Measurements from ENCODE around the gene SLC2A10.

DNA sequence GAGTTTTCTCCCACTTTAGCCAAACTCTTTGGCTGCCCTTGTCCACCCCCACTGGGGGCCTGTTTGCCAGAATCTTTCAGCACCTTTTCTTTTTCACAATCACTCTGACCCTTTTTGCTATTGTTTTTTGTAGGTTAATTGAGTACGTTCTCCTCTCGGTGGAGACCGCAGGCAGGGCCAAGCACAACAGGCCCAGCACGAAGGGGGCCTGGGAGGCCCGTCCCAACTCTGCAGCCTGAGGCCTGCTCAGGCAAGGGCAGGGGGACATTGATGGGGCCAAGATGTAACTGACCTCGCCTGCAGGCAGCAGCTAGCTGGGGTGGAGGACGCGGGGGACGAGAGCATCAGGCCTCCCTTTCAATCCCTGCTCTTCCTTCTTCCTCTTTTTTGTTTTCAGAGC, 47.7 kb downstream of the SLC2A10 start:
- TF ChIP-seq, protein P1, sequence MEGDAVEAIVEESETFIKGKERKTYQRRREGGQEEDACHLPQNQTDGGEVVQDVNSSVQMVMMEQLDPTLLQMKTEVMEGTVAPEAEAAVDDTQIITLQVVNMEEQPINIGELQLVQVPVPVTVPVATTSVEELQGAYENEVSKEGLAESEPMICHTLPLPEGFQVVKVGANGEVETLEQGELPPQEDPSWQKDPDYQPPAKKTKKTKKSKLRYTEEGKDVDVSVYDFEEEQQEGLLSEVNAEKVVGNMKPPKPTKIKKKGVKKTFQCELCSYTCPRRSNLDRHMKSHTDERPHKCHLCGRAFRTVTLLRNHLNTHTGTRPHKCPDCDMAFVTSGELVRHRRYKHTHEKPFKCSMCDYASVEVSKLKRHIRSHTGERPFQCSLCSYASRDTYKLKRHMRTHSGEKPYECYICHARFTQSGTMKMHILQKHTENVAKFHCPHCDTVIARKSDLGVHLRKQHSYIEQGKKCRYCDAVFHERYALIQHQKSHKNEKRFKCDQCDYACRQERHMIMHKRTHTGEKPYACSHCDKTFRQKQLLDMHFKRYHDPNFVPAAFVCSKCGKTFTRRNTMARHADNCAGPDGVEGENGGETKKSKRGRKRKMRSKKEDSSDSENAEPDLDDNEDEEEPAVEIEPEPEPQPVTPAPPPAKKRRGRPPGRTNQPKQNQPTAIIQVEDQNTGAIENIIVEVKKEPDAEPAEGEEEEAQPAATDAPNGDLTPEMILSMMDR (conservative IDR thresholded peaks at IDR 0.05; ENCODE audit: low read length): no peak
- TF ChIP-seq EZH2phosphoT487 (IDR thresholded peaks at IDR 0.05; ENCODE audit: borderline replicate concordance): no peak

Measured in Loucy (cell line).